H1 (cell line): ENCODE results near the gene STAT4. TPM values are rescaled to one million over a fixed set of nuclear protein-coding genes. Genes with fewer than 3 reads are reported as not detected.

Experiments used
- CTCF ChIA-PET: fragments of 300-600 bp; sonication (Branson Sonifier 250); formaldehyde crosslinking; loops from one replicate; lab custom pipeline; 2021; ENCODE audit not compliant: partially characterized antibody; lab: Charles Lee
- POLR2A ChIA-PET: fragments of 300-600 bp; sonication (Branson Sonifier 250); formaldehyde crosslinking; loops from one replicate; lab custom pipeline; 2021; ENCODE audit warnings: inconsistent platforms; ENCODE audit not compliant: partially characterized antibody; lab: Charles Lee
- DNase-seq, 2 experiments: peaks; one replicate each; pipeline versions ENCODE4 v3.0.0 to v3.0.0-alpha.2; 2010 to 2022; ENCODE audit warnings: low spot score in 2 of 2, low read depth in 1 of 2, mixed read lengths in 1 of 2
- FAIRE-seq: peaks from 2 replicates; lab custom pipeline; 2011; peaks lifted over from hg19 to GRCh38; lab: Jason Lieb, UNC
- H2AFZ ChIP-seq: 2 replicates; pipeline ENCODE4 v1.8.1; 2012; ENCODE audit warnings: low read length, inconsistent platforms
- H2AK5ac ChIP-seq: 2 replicates; pipeline ENCODE4 v1.6.1; 2013; ENCODE audit warnings: low read depth, low read length
- H2BK120ac ChIP-seq: replicated peaks from 2 replicates; pipeline ENCODE3; 2013; ENCODE audit warnings: low read depth, low read length, inconsistent platforms
- H2BK12ac ChIP-seq: 2 replicates; pipeline ENCODE4 v1.6.1; 2013; ENCODE audit warnings: low read depth, low read length
- H2BK15ac ChIP-seq: 2 replicates; pipeline ENCODE4 v1.6.1; 2013; ENCODE audit warnings: low read length
- H2BK20ac ChIP-seq: 2 replicates; pipeline ENCODE4 v1.6.1; 2013; ENCODE audit warnings: low read length
- H2BK5ac ChIP-seq: 2 replicates; pipeline ENCODE4 v1.6.1; 2013; ENCODE audit warnings: low read depth, low read length
- H3K14ac ChIP-seq: 2 replicates; pipeline ENCODE4 v1.6.1; 2013; ENCODE audit warnings: inconsistent platforms; ENCODE audit not compliant: insufficient read length
- H3K18ac ChIP-seq: 2 replicates; pipeline ENCODE4 v1.6.1; 2013; ENCODE audit warnings: low read length; ENCODE audit errors: extremely low read depth
- H3K23ac ChIP-seq: 2 replicates; pipeline ENCODE4 v1.6.1; 2013; ENCODE audit warnings: inconsistent platforms; ENCODE audit not compliant: insufficient read length
- H3K23me2 ChIP-seq: 2 replicates; pipeline ENCODE4 v1.6.1; 2013; ENCODE audit warnings: low read depth, low read length
- H3K27ac ChIP-seq: 2 replicates; pipeline ENCODE4 v1.6.1; 2011; ENCODE audit warnings: low read depth, low read length, inconsistent platforms
- H3K27me3 ChIP-seq, 4 experiments: replicated peaks in 1 of 4; 1 replicate in 1 of 4; 2 replicates in 3 of 4; pipeline versions ENCODE4 v1.6.1 to v1.8.1; 2011 to 2013; ENCODE audit warnings: low read length in 3 of 4, mild to moderate bottlenecking in 3 of 4, inconsistent platforms in 2 of 4, mixed read lengths in 2 of 4, moderate library complexity in 1 of 4; ENCODE audit not compliant: control insufficient read depth in 3 of 4, insufficient read depth in 3 of 4; ENCODE audit errors: extremely low read depth in 1 of 4
- H3K36me3 ChIP-seq, 4 experiments: 2 replicates each; pipeline versions ENCODE4 v1.6.1 to v1.8.1; 2011 to 2013; ENCODE audit warnings: mild to moderate bottlenecking in 4 of 4, low read length in 3 of 4, moderate library complexity in 2 of 4, control low read depth in 1 of 4, inconsistent platforms in 1 of 4; ENCODE audit not compliant: insufficient read depth in 4 of 4, control insufficient read depth in 2 of 4
- H3K4ac ChIP-seq: replicated peaks from 2 replicates; pipeline ENCODE3; 2013; ENCODE audit warnings: low read length, low read depth, mixed read lengths, inconsistent platforms; ENCODE audit not compliant: insufficient read length
- H3K4me1 ChIP-seq, 4 experiments: replicated peaks in 1 of 4; 1 replicate in 1 of 4; 2 replicates in 3 of 4; pipeline versions ENCODE4 v1.6.1 to v1.8.1; 2011 to 2013; ENCODE audit warnings: low read length in 3 of 4, inconsistent platforms in 2 of 4, mixed read lengths in 1 of 4; ENCODE audit not compliant: insufficient read depth in 4 of 4, control insufficient read depth in 3 of 4
- H3K4me2 ChIP-seq, 2 experiments: 2 replicates each; pipeline versions ENCODE4 v1.6.1 to v1.8.1; 2011 to 2013; ENCODE audit warnings: low read depth in 2 of 2, low read length in 2 of 2, control low read depth in 1 of 2, inconsistent platforms in 1 of 2, mild to moderate bottlenecking in 1 of 2; ENCODE audit not compliant: insufficient read depth in 1 of 2
- H3K4me3 ChIP-seq, 4 experiments: fragments of 200-600, 300-600 bp in 1 of 4; sonication (generic), shearing (Covaris generic), sonication (Bioruptor Twin) in 1 of 4; 2 replicates each; pipeline versions ENCODE4 v1.5.1 to v1.8.1; 2011 to 2016; ENCODE audit warnings: low read length in 4 of 4, low read depth in 3 of 4, control low read depth in 2 of 4, inconsistent platforms in 2 of 4, mild to moderate bottlenecking in 2 of 4, mixed read lengths in 1 of 4, moderate library complexity in 1 of 4; ENCODE audit not compliant: insufficient read depth in 2 of 4; ENCODE audit errors: extremely low read depth in 1 of 4
- H3K56ac ChIP-seq: replicated peaks from 2 replicates; pipeline ENCODE3; 2013; ENCODE audit warnings: low read depth, mild to moderate bottlenecking, mixed read lengths, low read length, inconsistent platforms; ENCODE audit not compliant: insufficient read length
- H3K79me1 ChIP-seq: 2 replicates; pipeline ENCODE4 v1.6.1; 2013; ENCODE audit warnings: low read depth, low read length, control low read depth
- H3K79me2 ChIP-seq, 2 experiments: 2 replicates each; pipeline versions ENCODE4 v1.6.1 to v1.8.1; 2012 to 2013; ENCODE audit warnings: low read length in 2 of 2, mild to moderate bottlenecking in 2 of 2, inconsistent platforms in 1 of 2; ENCODE audit not compliant: insufficient read depth in 2 of 2, control insufficient read depth in 1 of 2
- H3K9ac ChIP-seq, 4 experiments: replicated peaks in 1 of 4; 1 replicate in 1 of 4; 2 replicates in 3 of 4; pipeline versions ENCODE4 v1.6.1 to v1.8.1; 2011 to 2013; ENCODE audit warnings: low read depth in 3 of 4, low read length in 3 of 4, control low read depth in 2 of 4, mild to moderate bottlenecking in 2 of 4, moderate library complexity in 2 of 4, inconsistent platforms in 1 of 4; ENCODE audit errors: extremely low read depth in 1 of 4
- H3K9me3 ChIP-seq, 2 experiments: 2 replicates each; pipeline versions ENCODE4 v1.6.1 to v1.8.1; 2012 to 2013; ENCODE audit warnings: mild to moderate bottlenecking in 2 of 2, moderate library complexity in 2 of 2, control low read depth in 1 of 2, inconsistent platforms in 1 of 2, low read depth in 1 of 2, low read length in 1 of 2, mixed read lengths in 1 of 2; ENCODE audit not compliant: insufficient read depth in 2 of 2
- H4K20me1 ChIP-seq, 2 experiments: replicated peaks in 1 of 2; 2 replicates each; pipeline versions ENCODE3 to v1.8.1; 2011 to 2013; ENCODE audit warnings: inconsistent platforms in 2 of 2, low read length in 2 of 2, mild to moderate bottlenecking in 1 of 2; ENCODE audit not compliant: insufficient read depth in 2 of 2, control insufficient read depth in 1 of 2
- H4K5ac ChIP-seq: 2 replicates; pipeline ENCODE4 v1.6.1; 2013; ENCODE audit warnings: low read length, low read depth, mixed read lengths, inconsistent platforms; ENCODE audit not compliant: insufficient read length
- H4K8ac ChIP-seq: 2 replicates; pipeline ENCODE4 v1.8.0; 2013; ENCODE audit warnings: mild to moderate bottlenecking, moderate library complexity, low read length, inconsistent platforms; ENCODE audit not compliant: insufficient read depth; ENCODE audit errors: extremely low read depth
- H4K91ac ChIP-seq: replicated peaks from 2 replicates; pipeline ENCODE3; 2013; ENCODE audit warnings: low read length, mixed read lengths, inconsistent platforms; ENCODE audit not compliant: insufficient read length
- ASH2L ChIP-seq: fragments of 200-600, 300-600 bp; sonication (generic); IDR thresholded peaks from one replicate; pipeline ENCODE4 v1.7.1; 2017; ENCODE audit warnings: low read length
- ATF2 ChIP-seq: IDR thresholded peaks from 2 replicates; pipeline ENCODE4 v1.6.1; 2012; ENCODE audit warnings: low read length, inconsistent platforms
- ATF3 ChIP-seq: IDR thresholded peaks from 2 replicates; pipeline ENCODE4 v1.6.1; 2011; ENCODE audit warnings: low read depth, mild to moderate bottlenecking, low read length; ENCODE audit not compliant: insufficient read depth
- CREB1 ChIP-seq: IDR thresholded peaks from 2 replicates; pipeline ENCODE4 v1.6.1; 2012; ENCODE audit warnings: inconsistent platforms
- KDM5A ChIP-seq: fragments of 200-600 bp; IDR thresholded peaks from 2 replicates; pipeline ENCODE4 v1.7.1; 2012; ENCODE audit warnings: mild to moderate bottlenecking, low read length, inconsistent platforms, mixed read lengths
- MAFK ChIP-seq: IDR thresholded peaks from 2 replicates; pipeline ENCODE4 v1.6.1; 2012; ENCODE audit warnings: low read depth, mild to moderate bottlenecking, improper control_type of control experiment, low read length
- MAX ChIP-seq: IDR thresholded peaks from 2 replicates; pipeline ENCODE4 v1.6.1; 2012; ENCODE audit warnings: inconsistent platforms
- NRF1 ChIP-seq: IDR thresholded peaks from 2 replicates; pipeline ENCODE4 v1.6.1; 2011; ENCODE audit warnings: mild to moderate bottlenecking, low read depth, low read length, improper control_type of control experiment
- POLR2A ChIP-seq, 2 experiments: IDR thresholded peaks; 1 replicate in 1 of 2; 2 replicates in 1 of 2; pipeline ENCODE4 v1.6.1; 2011; ENCODE audit warnings: low read depth in 2 of 2, low read length in 2 of 2, mild to moderate bottlenecking in 2 of 2; ENCODE audit errors: control extremely low read depth in 1 of 2
- POLR2AphosphoS5 ChIP-seq: IDR thresholded peaks from 2 replicates; pipeline ENCODE4 v1.6.1; 2011; ENCODE audit warnings: low read depth, low read length
- RFX5 ChIP-seq: IDR thresholded peaks from 2 replicates; pipeline ENCODE4 v1.6.1; 2011; ENCODE audit warnings: low read depth, low read length, improper control_type of control experiment, borderline replicate concordance
- TAF7 ChIP-seq: optimal IDR thresholded peaks from 2 replicates; pipeline ENCODE3; 2011; ENCODE audit warnings: low read depth, mild to moderate bottlenecking, inconsistent platforms, low read length, moderate library complexity, borderline replicate concordance
- YY1 ChIP-seq: IDR thresholded peaks from 2 replicates; pipeline ENCODE4 v1.6.1; 2011; ENCODE audit warnings: low read depth, mild to moderate bottlenecking, low read length
- ZNF274 ChIP-seq: IDR thresholded peaks from 2 replicates; pipeline ENCODE4 v1.7.0; 2012; ENCODE audit warnings: low read length, borderline replicate concordance; ENCODE audit errors: extremely low read depth
- WGBS, 2 experiments: shearing (Covaris generic) in 1 of 2; methylation state at CpG; one replicate each; pipeline versions ENCODE4 v1.1.6 to v1.1.7; 2013 to 2015; ENCODE audit warnings: low lambda C conversion rate in 2 of 2, mixed read lengths in 2 of 2, inconsistent platforms in 1 of 2, low coverage in 1 of 2, missing lambda C conversion rate in 1 of 2; ENCODE audit not compliant: insufficient replicate concordance in 2 of 2, insufficient coverage in 1 of 2, insufficient read length in 1 of 2; ENCODE audit errors: extremely low coverage in 1 of 2, missing lambda C conversion rate in 1 of 2; 5-methylcytosine and 5-hydroxymethylcytosine counted together
- polyA plus RNA-seq, 7 experiments: library from polyadenylated mRNA; depleted of rRNA in 3 of 7; stranded (reverse) in 5 of 7; unstranded in 2 of 7; fragments of >200 nt in 5 of 7; fragments of 200-250 nt in 2 of 7; gene quantifications; 1 replicate in 5 of 7; 2 replicates in 1 of 7; 4 replicates in 1 of 7; pipeline versions ENCODE4 v1.2.1 to v1.2.3, GENCODE V29; 2011 to 2013; ENCODE audit warnings: missing spikeins in 2 of 7, mixed read lengths in 2 of 7
- total RNA-seq: library from RNA; stranded (reverse); fragmentation: NEBNext Ultra II Directional; extraction: Animal tissue kit (Norgen Biotek cat#: 25700); gene quantifications from 2 replicates; pipeline ENCODE4 v1.2.1, GENCODE V29; 2021

Gene STAT4
- total and polyA plus RNA-seq, 2 of the 8 experiments (the other 6 are each of a cell fraction or from before 2014, with no cell fraction given), result 0.36 to 0.63 TPM

GRCh38 chr2:191039616-191040015, 111.2 kb downstream of the STAT4 start:
- Histone ChIP-seq H2BK120ac (no peak overlapping the region), H4K5ac (no peak overlapping the region), H3K4me1 (no peaks in the 10 kb centered on the region), H2BK5ac (no peak overlapping the region), H3K14ac (no peak overlapping the region), H2BK15ac (no peak overlapping the region), H3K9me3 (no peaks in the 10 kb centered on the region), H3K27me3 (no peaks in the 10 kb centered on the region), H4K91ac (no peak overlapping the region), H3K23ac (no peak overlapping the region), H2BK20ac (no peak overlapping the region), H3K36me3 (no peaks in the 10 kb centered on the region), H2AFZ (no peak overlapping the region), H4K20me1 (no peaks in the 10 kb centered on the region), H4K8ac (no peak overlapping the region), H3K4ac (no peak overlapping the region), H3K18ac (no peak overlapping the region), H3K79me1 (no peaks in the 10 kb centered on the region), H3K79me2 (no peaks in the 10 kb centered on the region), H3K4me3 (no peak overlapping the region), H3K4me2 (no peak overlapping the region), H2AK5ac (no peak overlapping the region), H3K9ac (no peak overlapping the region), H2BK12ac (no peak overlapping the region), H3K23me2 (no peaks in the 10 kb centered on the region), H3K27ac (no peak overlapping the region), H3K56ac (no peak overlapping the region)
- WGBS, 2 experiments, result 86% methylated on average over 1 of the region's 1 CpG; no CpG with 5 or more reads in 1 of the 2 experiments
- FAIRE-seq (no peak), DNase-seq (no peak)
- ChIA-PET CTCF (interaction anchor here (2.0 to 5.6 kb wide), 2 partner anchors 10 to 12 kb away, joined by 7 to 55 read pairs; no protein-coding TSS in a partner anchor), POLR2A (no interaction called here)
- TF ChIP-seq ATF2 (no peak), ATF3 (no peak), MAFK (no peak), KDM5A (no peak), ASH2L (no peak), POLR2AphosphoS5 (no peak), CREB1 (no peak), POLR2A (IDR thresholded peaks at IDR 0.05; ENCODE audit: control extremely low read depth in 1 of 2, low read depth in 2 of 2, low read length in 2 of 2) (no peak), MAX (no peak), NRF1 (no peak), YY1 (no peak), ZNF274 (no peak), TAF7 (no peak), RFX5 (no peak)
